ENCODE measurements around the gene USP47. TPM values are rescaled to one million over a fixed set of nuclear protein-coding genes. Genes with fewer than 3 reads are reported as not detected.

The USP47 gene
- total RNA-seq, 2 experiments from 2014 or later, result 40.1 to 44.8 TPM

DNA sequence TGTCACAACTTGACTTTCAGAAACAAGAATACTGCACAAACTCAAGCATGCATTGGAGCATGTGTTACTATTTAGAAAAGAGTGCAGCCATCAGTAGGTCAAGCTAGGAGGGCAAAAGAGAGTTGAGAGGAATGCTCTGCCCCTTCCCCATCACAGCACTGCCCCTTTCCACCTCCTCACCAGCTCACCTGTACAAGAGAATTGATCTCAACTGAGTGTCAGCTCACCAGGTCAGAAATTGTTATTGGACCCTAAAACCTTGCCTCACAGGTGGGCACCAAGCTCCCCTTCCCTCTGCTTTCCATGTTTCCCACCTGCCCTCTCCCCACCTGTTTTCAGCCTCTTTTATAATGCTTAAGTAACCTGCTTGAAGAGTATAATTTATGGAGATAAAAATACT lies 117.8 kb downstream of the USP47 start:
- H3K4me3 Mint-ChIP-seq, result no peak overlapping the region
- DNase-seq (no peak), ATAC-seq (no peak)
- peaks cover 6% of the 10 kb centered on the region for H3K27me3 Mint-ChIP-seq
- H3K27ac Mint-ChIP-seq, result no peak overlapping the region
- peaks cover 35% of the 10 kb centered on the region for H3K4me1 Mint-ChIP-seq
- peaks cover 25% of the 10 kb centered on the region for H3K36me3 Mint-ChIP-seq
- CTCF ChIA-PET, result interaction anchor here (2.7 kb wide), 1 partner anchor 10 kb away, joined by 6 read pairs; no protein-coding TSS in a partner anchor
- no peaks in the 10 kb centered on the region for H3K9me3 Mint-ChIP-seq (ENCODE audit: low read depth)

DNA sequence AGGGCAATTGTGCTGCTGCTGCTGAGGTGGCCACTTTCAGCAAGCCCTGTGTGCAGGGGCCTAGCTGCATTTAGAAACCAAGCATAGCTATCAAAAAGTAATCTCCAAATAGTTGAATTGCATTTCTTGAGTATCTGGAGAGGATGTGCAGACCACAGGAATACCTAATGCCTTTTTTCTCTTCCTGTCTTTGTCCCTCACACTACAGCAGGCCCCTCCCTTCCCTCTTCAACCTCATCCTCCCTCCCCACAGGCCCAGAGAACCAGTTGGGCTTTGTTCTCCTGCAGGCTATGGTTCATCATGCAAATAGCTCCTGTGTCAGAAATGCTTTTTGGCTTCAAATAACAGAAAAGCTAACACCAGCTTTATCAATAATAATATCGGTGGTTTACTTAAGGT lies 118.9 kb downstream of the USP47 start:
- CTCF ChIA-PET, result interaction anchor here (1.0 to 2.7 kb wide), 4 partner anchors 11 to 321 kb away, joined by 3 to 6 read pairs (median 4); no protein-coding TSS in a partner anchor
- peak; percentile 65 for DNase-seq
- peak overlapping the region; percentile 73 for H3K27ac Mint-ChIP-seq

DNA sequence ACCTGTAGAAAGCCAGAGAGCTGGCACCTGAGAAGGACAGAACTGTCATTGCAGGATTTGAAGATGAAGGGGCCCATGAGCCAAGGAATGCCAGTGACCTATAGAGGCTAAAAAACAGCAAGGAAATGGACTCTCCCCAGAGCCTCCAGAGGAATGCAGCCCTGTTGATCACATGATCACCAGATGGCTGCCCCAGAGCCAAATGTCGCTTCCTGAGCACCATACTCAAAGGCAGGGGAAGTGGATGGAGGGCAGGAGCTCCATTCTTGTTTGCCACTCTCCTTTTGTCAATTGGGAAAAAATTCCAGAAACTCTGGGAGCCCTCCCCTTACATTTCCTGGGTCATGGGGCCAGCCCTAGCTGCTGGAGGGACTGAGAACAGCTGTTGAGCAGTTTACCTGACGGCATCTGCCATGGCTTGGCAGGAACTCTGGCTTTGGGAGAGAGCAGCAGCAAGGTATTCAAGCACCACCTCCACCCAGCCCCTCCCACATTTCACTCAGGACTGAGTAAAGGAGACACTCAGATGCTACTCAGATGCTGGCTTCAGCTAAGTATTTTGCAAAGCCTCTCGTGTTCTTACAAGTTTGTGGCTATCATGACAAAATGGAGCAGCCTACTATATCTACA lies 119.7 kb downstream of the USP47 start:
- peaks cover 6% of the 10 kb centered on the region for H3K27me3 Mint-ChIP-seq
- H3K4me1 Mint-ChIP-seq, result peaks cover 35% of the 10 kb centered on the region
- H3K36me3 Mint-ChIP-seq, result peaks cover 13% of the 10 kb centered on the region
- no peak overlapping the region for H3K4me3 Mint-ChIP-seq
- H3K27ac Mint-ChIP-seq, result peak overlapping the region; percentile 73
- DNase-seq, result no peak
- ATAC-seq, result no peak
- H3K9me3 Mint-ChIP-seq (ENCODE audit: low read depth), result no peaks in the 10 kb centered on the region
- CTCF ChIA-PET, result interaction anchor here (1.0 to 2.7 kb wide), 4 partner anchors 12 to 320 kb away, joined by 3 to 6 read pairs (median 4); no protein-coding TSS in a partner anchor

More for the DNA sequence above, 118.9 kb downstream of the USP47 start:
- no peaks in the 10 kb centered on the region for H3K9me3 Mint-ChIP-seq (ENCODE audit: low read depth)
- peaks cover 6% of the 10 kb centered on the region for H3K27me3 Mint-ChIP-seq
- no peak overlapping the region for H3K4me3 Mint-ChIP-seq
- peak; percentile 80 for ATAC-seq
- H3K36me3 Mint-ChIP-seq, result peaks cover 21% of the 10 kb centered on the region
- H3K4me1 Mint-ChIP-seq, result peaks cover 35% of the 10 kb centered on the region

DNA sequence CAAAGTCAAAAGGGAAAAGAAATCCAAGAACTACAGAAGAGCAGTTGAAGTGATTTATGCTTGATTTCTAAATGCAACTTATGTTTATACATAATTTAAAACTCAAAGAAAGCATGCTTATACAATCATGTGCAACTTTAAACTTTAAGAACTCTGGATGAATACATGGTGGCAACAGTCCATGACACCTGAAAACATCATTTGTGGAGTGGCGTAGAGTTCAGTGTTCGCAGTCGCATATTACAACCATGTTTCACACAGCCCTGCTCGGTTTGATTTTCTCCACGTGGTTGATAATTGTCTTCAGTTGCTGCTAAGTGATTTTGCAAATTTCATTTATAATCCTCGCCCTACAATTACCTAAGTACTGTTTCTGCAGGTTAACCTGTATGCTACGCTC lies 121.3 kb downstream of the USP47 start:
- ATAC-seq (no peak), DNase-seq (no peak)
- CTCF ChIA-PET, result no interaction called here
- peaks cover 35% of the 10 kb centered on the region for H3K4me1 Mint-ChIP-seq
- H3K27me3 Mint-ChIP-seq, result peaks cover 6% of the 10 kb centered on the region
- H3K9me3 Mint-ChIP-seq (ENCODE audit: low read depth), result no peaks in the 10 kb centered on the region
- no peak overlapping the region for H3K4me3 Mint-ChIP-seq
- H3K27ac Mint-ChIP-seq, result no peak overlapping the region
- H3K36me3 Mint-ChIP-seq, result peaks cover 8% of the 10 kb centered on the region

DNA sequence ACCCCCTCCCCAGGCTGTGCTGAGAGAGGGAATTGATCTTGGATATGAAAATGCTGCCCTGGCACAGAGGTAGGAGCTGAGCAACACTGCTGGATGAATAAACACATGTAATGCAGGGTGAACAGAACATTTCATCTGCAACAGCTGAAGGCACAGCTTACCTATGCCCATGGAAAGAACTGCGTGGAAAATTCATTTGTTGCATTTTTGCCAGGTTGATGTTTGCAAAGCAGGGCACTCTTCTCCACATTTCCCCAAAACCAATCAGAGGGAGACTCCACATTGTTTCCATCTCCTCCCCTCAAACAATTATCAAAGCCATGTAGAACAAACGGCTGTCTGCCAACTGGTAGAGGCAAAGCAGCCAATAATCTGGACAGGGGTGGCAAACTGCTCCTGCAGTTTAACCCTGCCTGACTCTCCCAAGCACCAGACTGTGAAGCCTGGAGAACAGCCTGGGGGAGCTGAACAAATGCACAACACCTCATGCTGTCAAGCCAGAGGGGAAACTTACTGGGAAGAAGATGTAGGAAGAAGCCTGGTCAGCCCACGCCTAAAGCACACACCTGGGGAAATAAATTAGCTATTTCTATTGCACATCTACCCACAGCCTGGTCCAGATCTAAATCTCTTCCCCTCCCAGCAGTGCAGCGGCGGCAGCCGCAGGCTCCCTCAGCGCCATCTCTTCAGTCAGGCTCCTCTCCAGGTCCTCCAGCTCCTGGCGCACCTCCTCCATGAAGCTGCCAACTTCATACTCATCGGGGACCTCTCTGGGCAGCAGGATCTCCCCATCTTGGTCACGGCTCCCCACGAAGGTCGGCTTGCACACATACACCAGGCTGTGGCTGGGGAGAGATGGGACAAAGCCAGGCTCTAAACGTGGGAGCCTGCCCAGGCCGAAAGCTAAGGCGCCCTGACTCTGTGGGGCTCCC lies 122.3 kb downstream of the USP47 start:
- Mint-ChIP-seq H3K4me3 (no peak overlapping the region), H3K4me1 (peaks cover 30% of the 10 kb centered on the region), H3K36me3 (peaks cover 3% of the 10 kb centered on the region), H3K27ac (no peak overlapping the region), H3K9me3 (ENCODE audit: low read depth) (no peaks in the 10 kb centered on the region), H3K27me3 (peaks cover 6% of the 10 kb centered on the region)
- ATAC-seq (no peak), DNase-seq (no peak)
- CTCF ChIA-PET, result interaction anchor here (0.6 to 1.2 kb wide), 4 partner anchors 15 to 263 kb away, joined by 3 to 5 read pairs (median 4); no protein-coding TSS in a partner anchor

DNA sequence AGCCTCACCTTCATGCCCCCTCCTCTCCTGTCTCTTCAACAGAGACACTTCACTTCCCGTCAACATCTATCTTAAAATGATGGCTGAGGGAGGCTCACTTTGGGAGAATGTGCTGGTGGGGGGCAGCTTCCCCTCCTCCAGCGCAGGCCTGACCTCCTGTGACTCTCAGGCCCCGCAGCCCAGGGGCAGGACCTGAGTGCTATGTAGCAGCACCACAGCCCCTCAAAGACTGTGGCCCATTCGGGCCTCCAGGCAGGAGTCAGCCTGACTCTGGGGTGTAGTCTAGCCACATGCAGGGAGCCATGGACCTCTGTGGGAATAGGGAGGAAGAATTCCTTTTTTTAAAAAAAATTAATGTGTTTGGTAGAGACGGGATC lies 123.0 kb downstream of the USP47 start:
- no peak for ATAC-seq

DNA sequence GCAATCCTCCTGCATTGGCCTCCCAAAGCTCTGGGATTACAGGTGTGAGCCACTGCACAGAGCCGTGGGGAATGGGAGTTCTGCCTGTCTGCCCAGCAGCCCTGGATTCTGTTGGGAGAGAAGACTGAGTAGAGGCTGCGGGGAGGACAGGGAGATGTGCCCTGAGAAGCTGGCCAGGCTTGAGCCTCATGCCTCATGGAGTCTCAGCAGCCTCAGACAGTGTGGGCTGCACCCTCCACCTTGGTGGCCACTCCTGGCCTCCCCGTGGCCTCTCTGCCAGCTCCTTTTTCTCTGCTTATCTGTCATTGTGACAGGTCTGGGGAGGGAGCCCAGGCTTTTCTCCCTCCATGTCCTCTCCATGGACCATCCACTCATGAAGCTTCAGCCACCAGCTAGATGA lies 123.4 kb downstream of the USP47 start:
- CTCF ChIA-PET, result interaction anchor here (1.3 to 2.4 kb wide), 5 partner anchors 18 to 317 kb away, joined by 4 to 14 read pairs (median 6); no protein-coding TSS in a partner anchor
- Mint-ChIP-seq H3K4me3 (no peak overlapping the region), H3K4me1 (peaks cover 20% of the 10 kb centered on the region), H3K27ac (no peak overlapping the region), H3K36me3 (peaks cover 3% of the 10 kb centered on the region), H3K9me3 (ENCODE audit: low read depth) (no peaks in the 10 kb centered on the region), H3K27me3 (peaks cover 6% of the 10 kb centered on the region)
- DNase-seq (no peak), ATAC-seq (no peak)

More for the DNA sequence above, 123.0 kb downstream of the USP47 start:
- peaks cover 3% of the 10 kb centered on the region for H3K36me3 Mint-ChIP-seq
- CTCF ChIA-PET, result interaction anchor here (1.0 to 1.4 kb wide), 4 partner anchors 15 to 317 kb away, joined by 3 to 4 read pairs (median 4); no protein-coding TSS in a partner anchor
- H3K9me3 Mint-ChIP-seq (ENCODE audit: low read depth), result no peaks in the 10 kb centered on the region
- DNase-seq, result no peak
- no peak overlapping the region for H3K4me3 Mint-ChIP-seq
- H3K4me1 Mint-ChIP-seq, result peaks cover 25% of the 10 kb centered on the region
- peaks cover 6% of the 10 kb centered on the region for H3K27me3 Mint-ChIP-seq
- no peak overlapping the region for H3K27ac Mint-ChIP-seq

DNA sequence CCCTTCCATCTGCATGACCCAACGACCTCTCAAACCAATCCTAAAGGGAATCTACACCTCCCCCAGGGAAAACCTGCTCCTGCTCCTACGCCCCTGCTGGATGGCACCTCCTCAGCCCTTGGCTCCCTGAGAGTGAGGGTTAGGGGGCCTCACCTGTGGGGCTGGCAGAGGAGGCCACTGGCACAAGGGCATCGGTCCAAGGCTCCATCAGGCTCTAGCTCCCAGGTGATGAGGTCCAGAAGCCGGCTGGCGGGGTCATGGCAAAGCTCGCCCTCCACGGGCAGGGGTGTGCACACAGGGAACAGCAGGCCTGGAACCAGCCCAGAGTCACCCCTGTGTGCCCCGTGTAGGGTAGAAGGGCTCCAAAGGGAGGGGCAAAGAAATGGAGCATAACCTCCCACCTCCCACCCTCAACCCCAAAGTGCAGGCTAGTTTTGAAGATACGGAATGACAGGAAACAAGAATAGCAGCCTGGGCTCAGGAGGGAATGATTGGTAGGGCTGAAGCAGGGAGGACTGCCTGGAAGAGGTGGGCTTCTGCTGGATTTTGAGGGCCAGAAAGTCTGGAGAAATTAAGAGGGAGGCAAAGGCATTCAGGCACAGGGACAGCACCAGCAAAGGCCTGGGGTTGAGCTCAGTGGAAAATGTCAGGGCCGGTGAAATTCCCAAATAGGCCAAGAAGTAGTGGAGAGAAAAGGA lies 124.0 kb downstream of the USP47 start:
- peaks cover 14% of the 10 kb centered on the region for H3K4me1 Mint-ChIP-seq
- DNase-seq, result no peak
- no peak overlapping the region for H3K27ac Mint-ChIP-seq
- CTCF ChIA-PET, result interaction anchor here (0.7 to 2.4 kb wide), 14 partner anchors 19 to 318 kb away, joined by 3 to 14 read pairs (median 4); no protein-coding TSS in a partner anchor
- H3K27me3 Mint-ChIP-seq, result peaks cover 9% of the 10 kb centered on the region
- H3K9me3 Mint-ChIP-seq (ENCODE audit: low read depth), result no peaks in the 10 kb centered on the region
- ATAC-seq, result no peak
- H3K4me3 Mint-ChIP-seq, result no peak overlapping the region
- peaks cover 3% of the 10 kb centered on the region for H3K36me3 Mint-ChIP-seq

DNA sequence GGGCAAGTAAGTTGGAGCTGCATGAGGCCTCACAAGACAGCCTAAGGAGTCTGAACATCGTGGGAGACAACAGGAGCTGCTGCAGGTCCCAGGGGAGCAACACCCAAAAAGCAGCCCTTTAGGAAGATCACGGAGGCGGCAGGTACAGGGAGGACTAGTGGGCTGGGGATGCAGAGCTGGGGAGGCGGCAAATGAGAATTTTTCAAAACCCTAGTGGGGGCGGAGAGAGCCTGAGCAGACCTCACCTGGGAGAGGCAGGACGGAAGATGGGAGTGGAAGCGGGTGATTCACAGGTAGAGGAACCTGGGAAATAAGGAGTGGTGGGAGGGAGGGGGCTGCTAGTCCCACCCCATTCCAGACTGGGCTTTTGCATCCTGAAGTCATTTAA lies 124.6 kb downstream of the USP47 start:
- Mint-ChIP-seq H3K27me3 (peaks cover 9% of the 10 kb centered on the region), H3K36me3 (peaks cover 3% of the 10 kb centered on the region), H3K9me3 (ENCODE audit: low read depth) (no peaks in the 10 kb centered on the region), H3K4me3 (no peak overlapping the region), H3K27ac (no peak overlapping the region), H3K4me1 (peaks cover 9% of the 10 kb centered on the region)
- CTCF ChIA-PET, result interaction anchor here (0.7 to 2.4 kb wide), 27 partner anchors 8 to 628 kb away, joined by 3 to 14 read pairs (median 4); no protein-coding TSS in a partner anchor
- DNase-seq (no peak), ATAC-seq (no peak)

DNA sequence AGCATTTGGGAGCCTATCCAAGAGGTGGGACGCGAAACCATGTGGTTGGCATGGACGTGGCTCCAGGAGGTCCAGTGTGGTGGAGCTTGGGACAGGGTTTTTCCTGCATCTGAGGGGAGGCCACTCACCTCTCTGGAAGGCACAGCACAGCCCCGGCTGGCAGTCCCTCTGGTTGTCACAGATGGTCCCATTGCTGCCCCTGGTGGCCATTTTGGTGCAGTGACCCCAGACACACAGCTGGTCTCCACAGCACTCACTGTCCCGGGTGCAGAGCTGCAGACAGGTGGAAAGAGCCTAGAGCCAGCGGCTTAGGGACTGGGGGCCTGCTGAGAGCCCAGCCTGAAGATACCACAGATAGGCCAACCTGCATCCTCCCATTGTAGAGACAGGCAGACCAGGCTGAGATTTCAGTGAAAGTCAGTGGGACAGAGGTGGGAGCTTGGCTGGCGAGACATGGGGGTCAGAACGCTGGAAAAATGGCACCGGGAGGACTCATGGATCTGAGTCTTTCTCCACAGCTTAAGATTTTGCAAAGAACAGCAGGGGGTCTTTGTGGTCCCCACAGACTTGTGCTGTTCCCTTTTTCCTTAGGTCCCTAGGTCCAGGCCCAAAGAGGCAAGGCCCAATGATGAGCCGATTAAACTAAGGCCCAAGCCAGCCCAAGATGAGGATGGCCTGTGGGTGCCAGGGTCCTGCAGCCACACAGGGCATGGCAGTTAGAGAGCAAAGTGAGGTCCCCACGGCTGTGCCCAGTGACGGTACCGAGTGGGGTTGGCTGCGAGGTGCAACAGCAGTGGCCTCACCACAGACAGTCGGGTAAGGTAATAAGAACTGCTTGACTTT lies 125.3 kb downstream of the USP47 start:
- H3K27me3 Mint-ChIP-seq, result peaks cover 9% of the 10 kb centered on the region
- no peak overlapping the region for H3K27ac Mint-ChIP-seq
- H3K4me3 Mint-ChIP-seq, result no peak overlapping the region
- H3K9me3 Mint-ChIP-seq (ENCODE audit: low read depth), result no peaks in the 10 kb centered on the region
- H3K4me1 Mint-ChIP-seq, result peaks cover 3% of the 10 kb centered on the region
- CTCF ChIA-PET, result interaction anchor here (0.6 to 2.4 kb wide), 34 partner anchors 8 to 628 kb away, joined by 3 to 14 read pairs (median 3); no protein-coding TSS in a partner anchor
- H3K36me3 Mint-ChIP-seq, result peaks cover under 1% of the 10 kb centered on the region
- peak; percentile 98 for ATAC-seq
- DNase-seq, result peak; percentile 87

DNA sequence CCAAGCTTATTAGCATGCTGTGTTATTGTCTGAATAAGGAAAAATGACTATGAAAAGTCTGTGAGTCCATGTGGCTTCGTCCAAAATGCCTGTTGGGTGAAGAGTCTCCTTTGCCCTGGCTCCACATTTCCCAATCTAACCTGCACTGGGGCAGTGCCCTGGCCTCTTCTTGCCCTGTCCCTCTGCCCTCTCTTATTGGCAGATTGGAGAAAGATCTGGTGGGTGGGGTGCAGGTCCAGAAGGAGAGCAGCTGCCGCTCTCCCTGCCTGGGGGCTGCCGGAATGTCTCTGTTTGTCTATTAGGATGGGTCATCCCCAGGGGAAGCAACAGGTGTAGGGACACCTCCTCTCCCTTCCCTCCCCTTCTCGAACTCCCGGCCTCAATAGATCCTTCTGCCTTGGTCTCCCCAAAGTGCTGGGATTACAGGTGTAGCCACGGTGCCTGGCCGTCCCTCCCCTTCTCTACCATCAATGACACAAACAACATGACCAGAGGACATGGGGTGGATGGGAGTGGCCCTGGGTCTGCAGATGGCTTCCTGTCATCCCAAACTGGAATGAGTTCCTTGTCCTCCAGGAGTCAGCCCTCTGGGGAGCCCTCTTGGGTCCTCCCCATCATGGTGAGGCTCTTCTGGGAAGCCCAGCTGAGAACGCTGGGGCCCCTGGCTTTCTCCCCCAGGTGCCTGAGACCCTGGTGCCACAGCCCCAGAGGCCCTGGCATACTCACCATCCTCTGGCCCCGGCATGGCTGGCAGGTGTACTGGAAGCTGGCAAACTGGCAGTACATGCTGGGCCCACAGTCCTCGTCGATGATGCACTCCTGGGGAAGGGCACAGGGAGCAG lies 126.1 kb downstream of the USP47 start:
- DNase-seq (no peak), ATAC-seq (no peak)
- CTCF ChIA-PET, result interaction anchor here (0.7 to 2.4 kb wide), 12 partner anchors 7 to 629 kb away, joined by 3 to 14 read pairs (median 4); no protein-coding TSS in a partner anchor
- H3K27me3 Mint-ChIP-seq, result peaks cover 9% of the 10 kb centered on the region
- H3K36me3 Mint-ChIP-seq, result no peaks in the 10 kb centered on the region
- no peaks in the 10 kb centered on the region for H3K9me3 Mint-ChIP-seq (ENCODE audit: low read depth)
- no peak overlapping the region for H3K4me3 Mint-ChIP-seq
- H3K4me1 Mint-ChIP-seq, result no peaks in the 10 kb centered on the region
- no peak overlapping the region for H3K27ac Mint-ChIP-seq
